HG03045 (cell line): ENCODE measurements around the gene ARAF.
A peak's percentile ranks its signal among the peaks of the same experiment; 100 is the strongest.

ENCODE experiments used
- ATAC-seq: cut with Tn5 transposase; IDR thresholded peaks from one replicate; pipeline ENCODE4 v1.9.1; 2021; ENCODE audit warnings: mild to moderate bottlenecking, moderate library complexity; ENCODE audit not compliant: unreplicated experiment

ARAF gene

DNA sequence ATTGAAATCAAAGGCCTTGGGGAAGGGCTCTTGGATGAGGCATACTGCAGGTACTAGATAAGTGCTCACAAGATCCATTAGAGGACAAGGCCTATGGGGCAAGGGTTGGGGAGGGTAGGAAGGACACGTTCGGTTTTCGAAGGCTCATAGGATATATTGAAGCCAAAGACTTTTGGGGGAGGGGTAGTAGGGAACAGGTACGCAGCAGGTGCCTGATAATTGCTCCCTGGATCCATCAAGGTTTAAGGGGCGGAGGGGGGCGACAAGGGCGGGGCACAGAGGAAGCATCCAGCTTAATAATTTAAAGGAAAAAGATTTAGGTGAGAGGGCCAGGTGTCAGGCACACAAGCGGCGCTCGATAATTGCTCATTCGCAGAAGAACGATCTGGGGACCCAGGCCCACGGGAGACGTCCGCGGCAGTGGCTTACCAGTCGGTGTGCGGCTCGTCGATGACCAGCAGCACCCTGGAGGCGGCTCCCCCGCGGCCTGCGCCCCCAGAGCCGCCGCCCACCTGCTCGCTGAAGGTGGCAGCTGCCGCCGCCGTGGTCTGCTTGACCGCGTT lies 58.0 kb downstream of the ARAF start:
- no peak for ATAC-seq

- ATAC-seq = peak; percentile 76
These were observed 58.7 kb downstream of the ARAF start, which contains the start of gene SYN1 for GRCh38 chrX:47619486-47620302. Gene SYN1 (minus strand): TSS chrX:47619857. CDS start chrX:47619728, 129 bp downstream.

- no peak for ATAC-seq
These were observed 59.3 kb downstream of the ARAF start for GRCh38 chrX:47620303-47620685.
